Measurements from ENCODE around the gene ST3GAL3.

GRCh38 chr1:43921022-43921421 is 213.7 kb downstream of the ST3GAL3 start:
- TF ChIP-seq CTCF (IDR thresholded peaks at IDR 0.05) (no peak), POLR2A (IDR thresholded peaks at IDR 0.05) (no peak), POLR2AphosphoS5 (IDR thresholded peaks at IDR 0.05) (no peak)
